Ovary (tissue), 9 donors: ENCODE data around the gene CTNND2. TPM values are rescaled to one million over a fixed set of nuclear protein-coding genes. Genes with fewer than 3 reads are reported as not detected.

Experiments
- DNase-seq, 5 donors: peaks; one replicate each; pipeline ENCODE4 v3.0.0-alpha.2; 2019 to 2020
- H3K27ac ChIP-seq, 2 donors: fragments of 200-600 bp; one replicate each; pipeline versions ENCODE4 v1.5.1 to v1.8.0; 2019 to 2022
- H3K27me3 ChIP-seq: fragments of 200-600 bp; one replicate; pipeline ENCODE4 v1.8.0; 2022
- H3K36me3 ChIP-seq: fragments of 200-600 bp; sonication (generic); one replicate; pipeline ENCODE4 v1.5.1; 2019
- H3K4me1 ChIP-seq: one replicate; pipeline ENCODE4 v1.8.1; 2013; ENCODE audit warnings: mild to moderate bottlenecking, moderate library complexity; ENCODE audit not compliant: insufficient read depth
- H3K4me3 ChIP-seq: fragments of 200-600 bp; sonication (generic); one replicate; pipeline ENCODE4 v1.5.1; 2017
- H3K9me3 ChIP-seq, 2 donors: fragments of 200-600 bp in 1 of 2; sonication (generic) in 1 of 2; one replicate each; pipeline versions ENCODE4 v1.5.1 to v1.8.1; 2013 to 2019; ENCODE audit warnings: mild to moderate bottlenecking in 1 of 2, moderate library complexity in 1 of 2
- CTCF ChIP-seq, 3 donors: fragments of 450-650 bp in 2 of 3; fragments of 200-600 bp in 1 of 3; IDR thresholded peaks; one replicate each; pipeline versions ENCODE4 v1.5.1 to v1.8.0; 2016 to 2022; ENCODE audit warnings: antibody characterized with exemption in 3 of 3, mild to moderate bottlenecking in 1 of 3
- EP300 ChIP-seq: sonication (generic); formaldehyde crosslinking; IDR thresholded peaks from one replicate; pipeline ENCODE4 v1.6.1; 2017; ENCODE audit warnings: antibody characterized with exemption
- POLR2A ChIP-seq: fragments of 450-650 bp; IDR thresholded peaks from one replicate; pipeline ENCODE4 v1.6.1; 2017; ENCODE audit warnings: antibody characterized with exemption, mild to moderate bottlenecking, moderate library complexity
- WGBS, 3 donors: extraction: QIAGEN DNeasy Blood & Tissue Kit in 1 of 3; methylation state at CpG; one replicate each; pipeline versions ENCODE4 v1.1.5 to v1.1.7; 2013 to 2017; 5-methylcytosine and 5-hydroxymethylcytosine counted together
- intact Hi-C, 4 donors: fragments of 100-400 bp; cut with DNase I; formaldehyde crosslinking; loops; one replicate each; pipeline versions ENCODE4 v1.11.0 to v1.15.1; 2022 to 2023
- polyA plus RNA-seq, 2 donors: library from polyadenylated mRNA; stranded (reverse); fragments of 200-250 nt in 1 of 2; fragments of 350-450 nt in 1 of 2; fragmentation: Illumina TruSeq in 1 of 2; extraction: RNeasy Lipid Tissue Mini Kit (QIAGEN cat#74804) in 1 of 2; gene quantifications; one replicate each; pipeline ENCODE4 v1.2.3, GENCODE V29; 2013 to 2014
- total RNA-seq, 7 donors: library from RNA; depleted of rRNA in 2 of 7; stranded (reverse); fragments of >200 nt in 2 of 7; fragmentation: NEBNext Ultra II Directional in 3 of 7; extraction: Animal tissue kit (Norgen Biotek cat#: 25700) in 3 of 7; gene quantifications; one replicate each; pipeline versions ENCODE4 v1.1.0 to v1.2.4, GENCODE V29; 2016 to 2023
- donor health status: DM: no; HTN: no; CAD: no; lungs with moderate emphysema.
- donor health status: DM: no; HTN: no; CAD: no.
- donor health status: Bipolar disorder and iron deficiency.
- donor health status: DM: yes; HTN: yes; CAD: no.
- donor health status: DM: no; HTN: no; CAD: no.
- donor health status: DM: yes; HTN: yes; CAD: no.

CTNND2 gene
- total and polyA plus RNA-seq, 9 donors = 0.52 to 13.2 (median 2.3) TPM

- WGBS, 3 donors = 84 to 92% (median 91%) methylated on average over 4 of the region's 4 CpGs
- TF ChIP-seq CTCF (IDR thresholded peaks at IDR 0.05) (no peak), EP300 (no peak), POLR2A (no peak)
- no peak for DNase-seq
- no peak overlapping the region for H3K27ac ChIP-seq
- H3K27me3 ChIP-seq = no peaks in the 10 kb centered on the region
- no peaks in the 10 kb centered on the region for H3K9me3 ChIP-seq
- intact Hi-C loops = loop anchor here in 1 of 4 donors (10.0 kb wide), 1 partner anchor 107 kb away; no protein-coding TSS in a partner anchor
- no peaks in the 10 kb centered on the region for H3K4me1 ChIP-seq
- H3K4me3 ChIP-seq = no peak overlapping the region
- no peaks in the 10 kb centered on the region for H3K36me3 ChIP-seq
Observed at GRCh38 chr5:11277323-11277722, 626.9 kb downstream of the CTNND2 start.

GRCh38 chr5:11273180-11273903, 630.9 kb downstream of the CTNND2 start:
- Histone ChIP-seq H3K4me3 (no peak overlapping the region), H3K36me3 (no peaks in the 10 kb centered on the region), H3K27ac (no peak overlapping the region), H3K9me3 (no peaks in the 10 kb centered on the region), H3K4me1 (no peaks in the 10 kb centered on the region), H3K27me3 (no peaks in the 10 kb centered on the region)
- 85 to 91% (median 90%) methylated on average over 11 of the region's 11 CpGs for WGBS, 3 donors
- TF ChIP-seq POLR2A = no peak
- TF ChIP-seq EP300 = no peak
- TF ChIP-seq CTCF (IDR thresholded peaks at IDR 0.05) = no peak
- DNase-seq = no peak
- intact Hi-C loops = loop anchor here in 1 of 4 donors (10.0 kb wide), 1 partner anchor 111 kb away; no protein-coding TSS in a partner anchor

- TF ChIP-seq CTCF (IDR thresholded peaks at IDR 0.05) (no peak), EP300 (no peak), POLR2A (no peak)
- Histone ChIP-seq H3K9me3 (no peaks in the 10 kb centered on the region), H3K4me1 (no peaks in the 10 kb centered on the region), H3K4me3 (no peak overlapping the region), H3K27ac (no peak overlapping the region), H3K27me3 (no peaks in the 10 kb centered on the region), H3K36me3 (no peaks in the 10 kb centered on the region)
- WGBS, 3 donors = 90 to 95% (median 92%) methylated on average over 3 of the region's 3 CpGs
- no peak for DNase-seq
- intact Hi-C loops = loop anchor here in 3 of 4 donors (10.0 kb wide), 1 partner anchor 225 kb away; no protein-coding TSS in a partner anchor
Observed at GRCh38 chr5:11269515-11269914, 634.7 kb downstream of the CTNND2 start.

GRCh38 chr5:11268891-11269290, 635.4 kb downstream of the CTNND2 start:
- WGBS, 3 donors = 85 to 95% (median 85%) methylated on average over 6 of the region's 6 CpGs
- no peaks in the 10 kb centered on the region for H3K36me3 ChIP-seq
- no peaks in the 10 kb centered on the region for H3K9me3 ChIP-seq
- no peak overlapping the region for H3K27ac ChIP-seq
- intact Hi-C loops = loop anchor here in 3 of 4 donors (10.0 kb wide), 1 partner anchor 226 kb away; no protein-coding TSS in a partner anchor
- H3K4me3 ChIP-seq = no peak overlapping the region
- no peaks in the 10 kb centered on the region for H3K4me1 ChIP-seq
- H3K27me3 ChIP-seq = no peaks in the 10 kb centered on the region
- no peak for TF ChIP-seq CTCF (IDR thresholded peaks at IDR 0.05)
- no peak for TF ChIP-seq EP300
- TF ChIP-seq POLR2A = no peak
- no peak for DNase-seq
